Measurements from ENCODE around the gene CSMD2.

CSMD2 gene

DNA sequence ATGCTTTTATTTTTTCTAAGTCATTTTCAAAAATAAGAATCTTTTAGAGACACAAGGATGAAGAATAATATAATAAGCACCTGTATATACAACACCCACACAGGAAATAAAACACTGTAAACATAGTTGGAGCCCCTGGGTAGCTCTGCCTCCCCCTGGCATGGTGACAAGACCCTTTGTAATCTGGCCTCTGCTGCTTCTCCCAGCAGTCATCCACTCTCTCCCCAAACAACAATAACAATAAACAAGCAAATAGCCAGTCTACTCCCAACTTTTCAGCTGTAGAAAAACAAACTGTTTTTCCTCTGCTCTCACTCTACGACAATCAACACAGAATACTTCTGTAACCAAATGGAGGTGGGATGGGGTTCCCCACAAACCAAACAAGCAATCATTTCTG, 110.1 kb downstream of the CSMD2 start:
- no peak for TF ChIP-seq ZNF565 (CRISPR knock-in tag; conservative IDR thresholded peaks at IDR 0.05; ENCODE audit: low read depth)
- TF ChIP-seq ZFP3 (CRISPR knock-in tag; IDR thresholded peaks at IDR 0.05): no peak
- TF ChIP-seq BACH2 (CRISPR knock-in tag; IDR thresholded peaks at IDR 0.05; ENCODE audit: borderline replicate concordance): no peak
- TF ChIP-seq RARB (CRISPR knock-in tag; IDR thresholded peaks at IDR 0.05): no peak
- TF ChIP-seq SNAI2 (CRISPR knock-in tag; IDR thresholded peaks at IDR 0.05): no peak
- TF ChIP-seq ZFP30 (CRISPR knock-in tag; IDR thresholded peaks at IDR 0.05): no peak
- TF ChIP-seq ESRRG (CRISPR knock-in tag; IDR thresholded peaks at IDR 0.05): no peak
- TF ChIP-seq OSR1 (CRISPR knock-in tag; IDR thresholded peaks at IDR 0.05): no peak
- no peak for TF ChIP-seq ISL1 (CRISPR knock-in tag; IDR thresholded peaks at IDR 0.05)
- TF ChIP-seq, protein P1, sequence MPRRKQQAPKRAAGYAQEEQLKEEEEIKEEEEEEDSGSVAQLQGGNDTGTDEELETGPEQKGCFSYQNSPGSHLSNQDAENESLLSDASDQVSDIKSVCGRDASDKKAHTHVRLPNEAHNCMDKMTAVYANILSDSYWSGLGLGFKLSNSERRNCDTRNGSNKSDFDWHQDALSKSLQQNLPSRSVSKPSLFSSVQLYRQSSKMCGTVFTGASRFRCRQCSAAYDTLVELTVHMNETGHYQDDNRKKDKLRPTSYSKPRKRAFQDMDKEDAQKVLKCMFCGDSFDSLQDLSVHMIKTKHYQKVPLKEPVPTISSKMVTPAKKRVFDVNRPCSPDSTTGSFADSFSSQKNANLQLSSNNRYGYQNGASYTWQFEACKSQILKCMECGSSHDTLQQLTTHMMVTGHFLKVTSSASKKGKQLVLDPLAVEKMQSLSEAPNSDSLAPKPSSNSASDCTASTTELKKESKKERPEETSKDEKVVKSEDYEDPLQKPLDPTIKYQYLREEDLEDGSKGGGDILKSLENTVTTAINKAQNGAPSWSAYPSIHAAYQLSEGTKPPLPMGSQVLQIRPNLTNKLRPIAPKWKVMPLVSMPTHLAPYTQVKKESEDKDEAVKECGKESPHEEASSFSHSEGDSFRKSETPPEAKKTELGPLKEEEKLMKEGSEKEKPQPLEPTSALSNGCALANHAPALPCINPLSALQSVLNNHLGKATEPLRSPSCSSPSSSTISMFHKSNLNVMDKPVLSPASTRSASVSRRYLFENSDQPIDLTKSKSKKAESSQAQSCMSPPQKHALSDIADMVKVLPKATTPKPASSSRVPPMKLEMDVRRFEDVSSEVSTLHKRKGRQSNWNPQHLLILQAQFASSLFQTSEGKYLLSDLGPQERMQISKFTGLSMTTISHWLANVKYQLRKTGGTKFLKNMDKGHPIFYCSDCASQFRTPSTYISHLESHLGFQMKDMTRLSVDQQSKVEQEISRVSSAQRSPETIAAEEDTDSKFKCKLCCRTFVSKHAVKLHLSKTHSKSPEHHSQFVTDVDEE (CRISPR knock-in tag; IDR thresholded peaks at IDR 0.05): no peak
- no peak for TF ChIP-seq TCF4 (CRISPR knock-in tag; IDR thresholded peaks at IDR 0.05; ENCODE audit: borderline replicate concordance)
- TF ChIP-seq ZNF70 (CRISPR knock-in tag; IDR thresholded peaks at IDR 0.05): no peak
- TF ChIP-seq CSDC2 (CRISPR knock-in tag; IDR thresholded peaks at IDR 0.05): no peak
- no peak for ATAC-seq

DNA sequence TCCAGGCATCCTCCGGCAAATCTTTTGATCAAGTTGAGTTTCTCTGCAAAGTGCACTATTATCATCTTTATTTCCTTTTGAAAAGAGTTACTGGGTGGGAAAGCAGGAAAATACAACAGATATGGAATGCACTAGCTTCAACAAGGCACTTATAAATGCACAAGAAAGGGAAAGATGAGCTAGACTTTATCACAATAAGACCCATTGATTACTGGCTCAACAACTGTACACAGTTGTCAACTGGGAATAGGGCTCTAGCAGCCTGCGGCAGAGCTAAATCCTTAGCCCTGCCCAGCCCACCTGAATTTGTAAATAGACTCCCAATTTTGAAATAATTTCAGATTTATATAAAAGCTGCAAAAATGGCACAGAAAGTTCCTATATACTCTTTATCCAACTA, 111.4 kb downstream of the CSMD2 start:
- TF ChIP-seq ZNF70 (CRISPR knock-in tag; IDR thresholded peaks at IDR 0.05): no peak
- no peak for TF ChIP-seq CSDC2 (CRISPR knock-in tag; IDR thresholded peaks at IDR 0.05)
- TF ChIP-seq, protein P2, sequence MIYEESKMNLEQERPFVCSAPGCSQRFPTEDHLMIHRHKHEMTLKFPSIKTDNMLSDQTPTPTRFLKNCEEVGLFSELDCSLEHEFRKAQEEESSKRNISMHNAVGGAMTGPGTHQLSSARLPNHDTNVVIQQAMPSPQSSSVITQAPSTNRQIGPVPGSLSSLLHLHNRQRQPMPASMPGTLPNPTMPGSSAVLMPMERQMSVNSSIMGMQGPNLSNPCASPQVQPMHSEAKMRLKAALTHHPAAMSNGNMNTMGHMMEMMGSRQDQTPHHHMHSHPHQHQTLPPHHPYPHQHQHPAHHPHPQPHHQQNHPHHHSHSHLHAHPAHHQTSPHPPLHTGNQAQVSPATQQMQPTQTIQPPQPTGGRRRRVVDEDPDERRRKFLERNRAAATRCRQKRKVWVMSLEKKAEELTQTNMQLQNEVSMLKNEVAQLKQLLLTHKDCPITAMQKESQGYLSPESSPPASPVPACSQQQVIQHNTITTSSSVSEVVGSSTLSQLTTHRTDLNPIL (CRISPR knock-in tag; IDR thresholded peaks at IDR 0.05; ENCODE audit: low read depth): no peak
- ATAC-seq: no peak

DNA sequence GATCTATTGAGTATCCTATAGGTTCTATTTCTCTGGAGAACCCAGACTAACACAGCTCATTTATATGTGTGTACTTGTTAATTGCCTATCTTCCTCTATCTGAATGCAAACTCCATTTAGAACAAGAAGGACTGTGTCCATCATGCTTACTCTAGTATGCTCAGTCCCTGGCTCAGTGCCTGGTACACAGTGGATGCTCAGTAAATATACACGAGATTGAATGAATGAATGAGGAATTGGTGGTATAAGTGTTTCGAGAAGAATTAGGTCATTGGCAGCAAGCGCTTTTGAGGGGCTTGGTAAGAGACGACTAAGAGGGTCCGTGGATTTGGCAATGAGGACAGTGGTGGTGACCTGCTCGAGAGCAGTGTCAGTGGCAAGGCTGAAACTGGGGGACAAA, 112.5 kb downstream of the CSMD2 start:
- TF ChIP-seq ZFP30 (CRISPR knock-in tag; IDR thresholded peaks at IDR 0.05) (no peak), PPARA (CRISPR knock-in tag; IDR thresholded peaks at IDR 0.05; ENCODE audit: borderline replicate concordance) (no peak), ISL1 (CRISPR knock-in tag; IDR thresholded peaks at IDR 0.05) (no peak), RARB (CRISPR knock-in tag; IDR thresholded peaks at IDR 0.05) (no peak), SNAI2 (CRISPR knock-in tag; IDR thresholded peaks at IDR 0.05) (no peak), ZC3H10 (CRISPR knock-in tag; IDR thresholded peaks at IDR 0.05) (no peak), ZNF8 (CRISPR knock-in tag; IDR thresholded peaks at IDR 0.05) (no peak), GLIS3 (CRISPR knock-in tag; IDR thresholded peaks at IDR 0.05) (no peak), CSDC2 (CRISPR knock-in tag; IDR thresholded peaks at IDR 0.05) (no peak), ESRRG (CRISPR knock-in tag; IDR thresholded peaks at IDR 0.05) (no peak), ARNTL (CRISPR knock-in tag; IDR thresholded peaks at IDR 0.05; ENCODE audit: borderline replicate concordance, low read depth) (no peak), ZFP3 (CRISPR knock-in tag; IDR thresholded peaks at IDR 0.05) (no peak), TOX (CRISPR knock-in tag; IDR thresholded peaks at IDR 0.05; ENCODE audit: borderline replicate concordance) (no peak), OSR1 (CRISPR knock-in tag; IDR thresholded peaks at IDR 0.05) (no peak), TCF4 (CRISPR knock-in tag; IDR thresholded peaks at IDR 0.05; ENCODE audit: borderline replicate concordance) (no peak), ZNF70 (CRISPR knock-in tag; IDR thresholded peaks at IDR 0.05) (no peak), ZNF565 (CRISPR knock-in tag; conservative IDR thresholded peaks at IDR 0.05; ENCODE audit: low read depth) (no peak)
- TF ChIP-seq, protein P3, sequence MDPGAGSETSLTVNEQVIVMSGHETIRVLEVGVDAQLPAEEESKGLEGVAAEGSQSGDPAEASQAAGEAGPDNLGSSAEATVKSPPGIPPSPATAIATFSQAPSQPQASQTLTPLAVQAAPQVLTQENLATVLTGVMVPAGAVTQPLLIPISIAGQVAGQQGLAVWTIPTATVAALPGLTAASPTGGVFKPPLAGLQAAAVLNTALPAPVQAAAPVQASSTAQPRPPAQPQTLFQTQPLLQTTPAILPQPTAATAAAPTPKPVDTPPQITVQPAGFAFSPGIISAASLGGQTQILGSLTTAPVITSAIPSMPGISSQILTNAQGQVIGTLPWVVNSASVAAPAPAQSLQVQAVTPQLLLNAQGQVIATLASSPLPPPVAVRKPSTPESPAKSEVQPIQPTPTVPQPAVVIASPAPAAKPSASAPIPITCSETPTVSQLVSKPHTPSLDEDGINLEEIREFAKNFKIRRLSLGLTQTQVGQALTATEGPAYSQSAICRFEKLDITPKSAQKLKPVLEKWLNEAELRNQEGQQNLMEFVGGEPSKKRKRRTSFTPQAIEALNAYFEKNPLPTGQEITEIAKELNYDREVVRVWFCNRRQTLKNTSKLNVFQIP (CRISPR knock-in tag; IDR thresholded peaks at IDR 0.05; ENCODE audit: borderline replicate concordance, low read depth): no peak
- TF ChIP-seq, protein P4, sequence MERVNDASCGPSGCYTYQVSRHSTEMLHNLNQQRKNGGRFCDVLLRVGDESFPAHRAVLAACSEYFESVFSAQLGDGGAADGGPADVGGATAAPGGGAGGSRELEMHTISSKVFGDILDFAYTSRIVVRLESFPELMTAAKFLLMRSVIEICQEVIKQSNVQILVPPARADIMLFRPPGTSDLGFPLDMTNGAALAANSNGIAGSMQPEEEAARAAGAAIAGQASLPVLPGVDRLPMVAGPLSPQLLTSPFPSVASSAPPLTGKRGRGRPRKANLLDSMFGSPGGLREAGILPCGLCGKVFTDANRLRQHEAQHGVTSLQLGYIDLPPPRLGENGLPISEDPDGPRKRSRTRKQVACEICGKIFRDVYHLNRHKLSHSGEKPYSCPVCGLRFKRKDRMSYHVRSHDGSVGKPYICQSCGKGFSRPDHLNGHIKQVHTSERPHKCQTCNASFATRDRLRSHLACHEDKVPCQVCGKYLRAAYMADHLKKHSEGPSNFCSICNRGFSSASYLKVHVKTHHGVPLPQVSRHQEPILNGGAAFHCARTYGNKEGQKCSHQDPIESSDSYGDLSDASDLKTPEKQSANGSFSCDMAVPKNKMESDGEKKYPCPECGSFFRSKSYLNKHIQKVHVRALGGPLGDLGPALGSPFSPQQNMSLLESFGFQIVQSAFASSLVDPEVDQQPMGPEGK (CRISPR knock-in tag; IDR thresholded peaks at IDR 0.05; ENCODE audit: borderline replicate concordance): no peak
- TF ChIP-seq, protein P5, sequence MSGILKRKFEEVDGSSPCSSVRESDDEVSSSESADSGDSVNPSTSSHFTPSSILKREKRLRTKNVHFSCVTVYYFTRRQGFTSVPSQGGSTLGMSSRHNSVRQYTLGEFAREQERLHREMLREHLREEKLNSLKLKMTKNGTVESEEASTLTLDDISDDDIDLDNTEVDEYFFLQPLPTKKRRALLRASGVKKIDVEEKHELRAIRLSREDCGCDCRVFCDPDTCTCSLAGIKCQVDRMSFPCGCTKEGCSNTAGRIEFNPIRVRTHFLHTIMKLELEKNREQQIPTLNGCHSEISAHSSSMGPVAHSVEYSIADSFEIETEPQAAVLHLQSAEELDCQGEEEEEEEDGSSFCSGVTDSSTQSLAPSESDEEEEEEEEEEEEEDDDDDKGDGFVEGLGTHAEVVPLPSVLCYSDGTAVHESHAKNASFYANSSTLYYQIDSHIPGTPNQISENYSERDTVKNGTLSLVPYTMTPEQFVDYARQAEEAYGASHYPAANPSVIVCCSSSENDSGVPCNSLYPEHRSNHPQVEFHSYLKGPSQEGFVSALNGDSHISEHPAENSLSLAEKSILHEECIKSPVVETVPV (CRISPR knock-in tag; IDR thresholded peaks at IDR 0.05): no peak
- no peak for ATAC-seq

Data from SK-N-SH treated with all-trans-retinoic acid at 6 μM for 48 hours (cell line).